ENCODE measurements around the gene IFI16. TPM values are rescaled to one million over a fixed set of nuclear protein-coding genes. Genes with fewer than 3 reads are reported as not detected.
A peak's percentile ranks its signal among the peaks of the same experiment; 100 is the strongest.
"Not testable (repeated sequence)": the region's sequence is repeated elsewhere in the genome, so short reads cannot be mapped to it uniquely, and the experiment has no call there.

The IFI16 gene
- total RNA-seq, 2 donors from 2014 or later, result 311 to 326 TPM

GRCh38 chr1:159011001-159011400 is 1.3 kb downstream of the IFI16 start:
- peak overlapping the region; percentile 92 to 100 for H3K4me3 Mint-ChIP-seq
- peak overlapping the region; percentile 100 for H3K27ac Mint-ChIP-seq
- peaks cover 36 to 56% of the 10 kb centered on the region in 2 donors for H3K36me3 Mint-ChIP-seq (ENCODE audit: insufficient read depth in 2 of 2)
- H3K9me3 Mint-ChIP-seq; ATAC-seq (replicated peaks in 1 of 2); H3K27me3 Mint-ChIP-seq (ENCODE audit: low read depth): not testable (repeated sequence)
- DNase-seq, result peak; percentile 23 to 30
- peaks cover 60% of the 10 kb centered on the region for H3K4me1 Mint-ChIP-seq (ENCODE audit: low read depth)

DNA sequence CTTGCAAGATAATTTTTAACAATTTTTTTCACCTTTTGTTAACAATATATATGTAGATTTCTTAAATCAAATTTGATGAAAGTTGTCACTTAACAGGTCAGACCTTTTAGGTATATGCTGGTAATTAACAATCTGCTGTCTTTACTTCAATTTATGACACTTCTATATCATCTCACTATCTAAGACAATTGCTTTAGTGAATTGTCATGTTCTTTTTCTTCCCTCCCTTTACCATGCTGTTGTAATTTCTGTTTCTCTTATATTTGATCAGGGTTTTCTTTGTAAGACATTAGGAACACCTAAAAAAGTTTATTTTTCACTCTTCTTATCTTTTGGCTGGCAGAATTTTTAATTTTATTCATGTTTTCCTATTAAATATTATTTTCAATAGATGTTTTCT is 2.0 kb downstream of the IFI16 start:
- no peak for DNase-seq
- Mint-ChIP-seq H3K4me1 (ENCODE audit: low read depth) (peaks cover 60% of the 10 kb centered on the region), H3K4me3 (peak overlapping the region; percentile 93 to 96), H3K36me3 (ENCODE audit: insufficient read depth in 2 of 2) (peaks cover 39 to 61% of the 10 kb centered on the region in 2 donors), H3K27ac (peak overlapping the region; percentile 95), H3K9me3 (no peaks in the 10 kb centered on the region), H3K27me3 (ENCODE audit: low read depth) (no peaks in the 10 kb centered on the region)
- no peak for ATAC-seq (replicated peaks in 1 of 2)

DNA sequence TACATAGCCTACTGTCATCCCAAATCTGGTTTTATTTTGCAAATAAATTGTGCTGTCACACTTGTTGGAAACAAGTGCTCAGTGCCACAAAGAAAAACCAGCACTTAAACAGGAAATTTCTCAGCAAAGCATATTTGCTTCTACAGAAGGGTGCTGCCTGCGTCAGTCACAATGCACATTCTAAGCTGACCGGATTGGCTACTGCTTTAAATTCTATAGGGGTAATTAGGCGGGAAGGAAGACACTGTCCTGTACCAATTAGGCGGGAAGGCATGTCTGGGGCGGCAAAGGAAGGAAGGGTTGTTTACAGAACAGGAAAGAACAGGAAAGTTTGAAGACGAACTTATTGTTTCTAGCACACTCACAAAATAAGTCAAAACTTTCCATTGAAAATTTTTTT is 2.8 kb downstream of the IFI16 start:
- peaks cover 44 to 62% of the 10 kb centered on the region in 2 donors for H3K36me3 Mint-ChIP-seq (ENCODE audit: insufficient read depth in 2 of 2)
- DNase-seq, result peak; percentile 66 to 67
- ATAC-seq (replicated peaks in 1 of 2), result peak; percentile 52 to 53
- no peaks in the 10 kb centered on the region for H3K27me3 Mint-ChIP-seq (ENCODE audit: low read depth)
- peaks cover 57% of the 10 kb centered on the region for H3K4me1 Mint-ChIP-seq (ENCODE audit: low read depth)
- H3K4me3 Mint-ChIP-seq, result peak overlapping the region; percentile 93 to 96
- no peaks in the 10 kb centered on the region for H3K9me3 Mint-ChIP-seq
- peak overlapping the region; percentile 95 for H3K27ac Mint-ChIP-seq

GRCh38 chr1:159014003-159014571 is 4.4 kb downstream of the IFI16 start:
- ATAC-seq (replicated peaks in 1 of 2) (no peak), DNase-seq (peak in 1 of 2 donors; percentile 21)
- H3K4me3 Mint-ChIP-seq, result peak overlapping the region; percentile 93 to 96
- H3K4me1 Mint-ChIP-seq (ENCODE audit: low read depth), result peaks cover 59% of the 10 kb centered on the region
- H3K36me3 Mint-ChIP-seq (ENCODE audit: insufficient read depth in 2 of 2), result peaks cover 48 to 72% of the 10 kb centered on the region in 2 donors
- peak overlapping the region; percentile 95 for H3K27ac Mint-ChIP-seq
- no peaks in the 10 kb centered on the region for H3K9me3 Mint-ChIP-seq
- H3K27me3 Mint-ChIP-seq (ENCODE audit: low read depth), result no peaks in the 10 kb centered on the region

DNA sequence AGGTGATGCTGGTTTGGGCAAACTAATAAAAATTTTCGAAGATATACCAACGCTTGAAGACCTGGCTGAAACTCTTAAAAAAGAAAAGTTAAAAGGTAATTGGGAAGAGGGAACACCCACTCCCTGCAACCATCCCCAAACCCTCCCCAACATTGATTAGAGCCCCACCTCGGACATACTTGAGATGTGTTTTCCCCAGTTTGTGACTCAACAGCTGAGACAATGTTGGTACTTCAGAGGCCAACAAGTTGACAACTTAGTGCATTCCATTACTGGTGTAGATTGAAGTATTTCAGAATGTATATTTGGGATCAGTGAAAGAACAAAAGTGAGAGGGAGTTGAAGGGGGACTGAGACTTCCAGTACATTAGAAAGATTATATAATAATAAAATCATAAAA is 5.1 kb downstream of the IFI16 start:
- Mint-ChIP-seq H3K27me3 (ENCODE audit: low read depth) (no peaks in the 10 kb centered on the region), H3K27ac (peak overlapping the region; percentile 95), H3K36me3 (ENCODE audit: insufficient read depth in 2 of 2) (peaks cover 49 to 77% of the 10 kb centered on the region in 2 donors), H3K4me3 (peak overlapping the region; percentile 93 to 96), H3K9me3 (no peaks in the 10 kb centered on the region), H3K4me1 (ENCODE audit: low read depth) (peaks cover 66% of the 10 kb centered on the region)
- ATAC-seq (replicated peaks in 1 of 2), result no peak
- peak in 1 of 2 donors; percentile 30 for DNase-seq

- Mint-ChIP-seq H3K4me3 (peak overlapping the region; percentile 93 to 96), H3K9me3 (no peaks in the 10 kb centered on the region), H3K36me3 (ENCODE audit: insufficient read depth in 2 of 2) (peaks cover 45 to 77% of the 10 kb centered on the region in 2 donors), H3K27ac (peak overlapping the region; percentile 96), H3K4me1 (ENCODE audit: low read depth) (peaks cover 72% of the 10 kb centered on the region), H3K27me3 (ENCODE audit: low read depth) (no peaks in the 10 kb centered on the region)
- DNase-seq, result peak; percentile 63 to 64
- peak; percentile 83 to 85 for ATAC-seq (replicated peaks in 1 of 2)
These were observed 5.8 kb downstream of the IFI16 start for GRCh38 chr1:159015440-159015909.

DNA sequence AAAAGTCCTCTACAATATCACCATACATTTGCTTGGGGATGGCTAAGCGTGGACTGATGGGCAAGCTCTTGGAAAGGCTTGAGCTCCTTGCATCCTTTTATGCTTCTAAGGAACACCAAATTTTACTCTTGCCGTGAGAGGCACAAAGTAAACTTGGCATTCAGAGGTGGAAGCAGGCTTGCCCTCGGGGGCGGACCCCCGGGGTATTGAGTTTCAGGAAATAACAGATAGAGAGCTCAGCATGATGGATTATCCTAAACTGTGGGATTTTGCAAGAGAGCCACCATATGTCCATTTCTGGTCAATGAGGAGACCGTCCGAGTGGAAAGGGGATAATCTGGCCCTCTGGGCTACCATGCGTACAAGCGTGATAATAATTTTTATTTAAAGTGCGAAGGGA is 14.0 kb downstream of the IFI16 start:
- Mint-ChIP-seq H3K27me3 (ENCODE audit: low read depth) (no peaks in the 10 kb centered on the region), H3K9me3 (no peaks in the 10 kb centered on the region), H3K27ac (peak overlapping the region; percentile 54), H3K4me3 (peak overlapping the region in 1 of 2 donors; percentile 63), H3K4me1 (ENCODE audit: low read depth) (peaks cover 82% of the 10 kb centered on the region), H3K36me3 (ENCODE audit: insufficient read depth in 2 of 2) (peaks cover 35 to 80% of the 10 kb centered on the region in 2 donors)
- ATAC-seq (replicated peaks in 1 of 2), result no peak
- DNase-seq, result no peak

GRCh38 chr1:159025043-159025442 is 15.3 kb downstream of the IFI16 start:
- Mint-ChIP-seq H3K36me3 (ENCODE audit: insufficient read depth in 2 of 2) (peaks cover 40 to 80% of the 10 kb centered on the region in 2 donors), H3K27me3 (ENCODE audit: low read depth) (no peaks in the 10 kb centered on the region), H3K9me3 (no peaks in the 10 kb centered on the region), H3K27ac (no peak overlapping the region), H3K4me3 (no peak overlapping the region), H3K4me1 (ENCODE audit: low read depth) (peaks cover 82% of the 10 kb centered on the region)
- ATAC-seq (replicated peaks in 1 of 2) (no peak), DNase-seq (no peak)

- Mint-ChIP-seq H3K4me1 (ENCODE audit: low read depth) (peaks cover 74% of the 10 kb centered on the region), H3K36me3 (ENCODE audit: insufficient read depth in 2 of 2) (peaks cover 39 to 73% of the 10 kb centered on the region in 2 donors), H3K27ac (peak overlapping the region; percentile 61), H3K4me3 (peak overlapping the region; percentile 52 to 68)
- ATAC-seq (replicated peaks in 1 of 2); DNase-seq; H3K27me3 Mint-ChIP-seq (ENCODE audit: low read depth); H3K9me3 Mint-ChIP-seq: not testable (repeated sequence)
These were observed 17.1 kb downstream of the IFI16 start for GRCh38 chr1:159026841-159027240.

GRCh38 chr1:159030311-159030710 is 20.6 kb downstream of the IFI16 start:
- ATAC-seq (replicated peaks in 1 of 2), result no peak
- H3K27me3 Mint-ChIP-seq (ENCODE audit: low read depth), result no peaks in the 10 kb centered on the region
- H3K36me3 Mint-ChIP-seq (ENCODE audit: insufficient read depth in 2 of 2), result peaks cover 40 to 80% of the 10 kb centered on the region in 2 donors
- H3K27ac Mint-ChIP-seq, result peak overlapping the region; percentile 85
- peaks cover 52% of the 10 kb centered on the region for H3K4me1 Mint-ChIP-seq (ENCODE audit: low read depth)
- H3K4me3 Mint-ChIP-seq, result peak overlapping the region in 1 of 2 donors; percentile 61
- H3K9me3 Mint-ChIP-seq, result no peaks in the 10 kb centered on the region
- no peak for DNase-seq

DNA sequence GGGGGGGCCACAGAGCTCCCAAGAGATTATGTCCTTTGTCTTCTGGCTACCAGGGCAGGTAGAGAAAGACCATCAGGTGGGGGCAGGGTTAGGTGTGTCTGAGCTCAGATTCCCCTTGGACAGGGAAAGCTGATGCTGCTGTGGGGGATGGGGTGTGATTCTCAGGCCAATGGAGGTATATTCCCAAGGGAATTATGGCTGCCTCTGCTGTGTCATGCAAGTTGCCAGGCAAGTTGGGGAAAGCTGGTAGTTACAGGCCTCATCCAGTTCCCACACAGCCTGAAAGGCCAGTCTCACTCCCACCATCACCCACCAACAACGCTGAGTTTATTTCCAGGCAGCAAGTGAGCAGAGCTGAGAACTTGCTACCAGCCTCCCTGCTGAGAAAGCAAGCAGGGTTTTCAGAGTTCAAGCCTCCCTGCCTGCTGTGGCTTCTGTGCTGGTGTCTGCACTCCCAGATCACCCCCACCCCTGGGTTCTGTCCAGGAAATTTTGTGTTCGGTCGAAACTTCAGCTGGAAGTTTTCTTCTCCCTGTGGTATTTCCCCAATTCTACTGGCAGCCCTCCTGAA is 21.3 kb downstream of the IFI16 start:
- H3K4me1 Mint-ChIP-seq (ENCODE audit: low read depth), result peaks cover 51% of the 10 kb centered on the region
- no peak overlapping the region for H3K4me3 Mint-ChIP-seq
- H3K27me3 Mint-ChIP-seq (ENCODE audit: low read depth), result no peaks in the 10 kb centered on the region
- ATAC-seq (replicated peaks in 1 of 2) (no peak), DNase-seq (no peak)
- H3K9me3 Mint-ChIP-seq, result no peaks in the 10 kb centered on the region
- H3K27ac Mint-ChIP-seq, result no peak overlapping the region
- peaks cover 36 to 81% of the 10 kb centered on the region in 2 donors for H3K36me3 Mint-ChIP-seq (ENCODE audit: insufficient read depth in 2 of 2)

DNA sequence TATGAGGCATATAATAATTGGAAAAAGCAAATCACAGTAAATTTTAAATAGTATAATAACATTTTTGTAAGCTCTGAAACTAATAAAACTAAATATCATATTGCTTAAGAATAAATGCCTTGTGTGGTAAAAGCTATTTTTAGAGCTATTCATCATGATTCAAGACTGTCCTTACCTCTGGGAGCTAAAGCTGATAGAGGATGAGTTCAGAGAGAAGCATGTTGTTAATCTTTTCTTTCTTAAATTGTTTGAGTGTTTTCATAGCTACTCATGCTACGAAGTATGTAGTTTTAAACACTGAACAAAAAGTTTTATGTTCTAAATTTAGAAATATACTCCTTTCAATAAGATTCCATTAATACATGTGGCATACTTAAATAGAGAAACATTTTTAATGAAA is 30.5 kb downstream of the IFI16 start:
- DNase-seq (no peak), ATAC-seq (replicated peaks in 1 of 2) (no peak)
- Mint-ChIP-seq H3K36me3 (ENCODE audit: insufficient read depth in 2 of 2) (peaks cover 18 to 72% of the 10 kb centered on the region in 2 donors), H3K4me3 (peak overlapping the region in 1 of 2 donors; percentile 35), H3K27ac (peak overlapping the region; percentile 76), H3K4me1 (ENCODE audit: low read depth) (peaks cover 60% of the 10 kb centered on the region), H3K27me3 (ENCODE audit: low read depth) (no peaks in the 10 kb centered on the region), H3K9me3 (no peaks in the 10 kb centered on the region)

DNA sequence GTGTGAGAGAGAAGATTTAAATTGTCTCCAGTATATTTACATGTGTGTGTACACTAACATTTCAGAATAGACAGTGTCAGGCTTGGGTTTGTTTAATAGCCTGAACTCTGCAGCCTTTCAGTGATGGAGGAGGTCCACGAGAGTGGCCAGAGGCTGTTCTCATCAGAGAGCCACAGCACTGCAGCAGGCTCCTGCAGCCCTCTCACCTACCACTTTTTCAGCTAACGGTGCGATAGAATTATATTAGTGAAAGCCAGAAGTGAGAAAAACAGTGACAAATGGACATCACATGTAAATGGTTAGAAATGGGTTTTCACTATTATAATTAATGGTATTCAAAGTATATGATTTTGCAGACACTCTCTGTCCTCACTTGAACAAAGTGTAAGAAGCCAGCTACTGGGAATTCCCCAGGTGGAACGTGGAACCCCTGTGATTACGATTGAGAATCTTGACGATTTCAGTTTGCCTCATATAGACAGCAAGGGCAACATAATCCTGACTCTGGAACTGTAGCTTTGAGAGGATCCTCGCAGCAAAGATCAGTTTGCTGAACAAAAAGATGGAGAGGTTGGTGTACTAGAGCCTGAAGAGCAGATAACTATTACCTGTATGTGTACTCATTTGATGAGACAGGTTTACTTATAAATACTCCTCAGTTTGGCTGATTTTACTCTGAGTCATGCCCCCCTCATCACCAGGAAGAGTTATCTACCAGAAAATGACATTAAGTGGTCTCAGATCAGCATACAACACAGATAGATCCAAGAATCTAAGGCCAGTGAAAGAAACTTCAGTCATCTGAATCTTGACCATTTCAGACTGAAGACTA is 31.4 kb downstream of the IFI16 start:
- H3K36me3 Mint-ChIP-seq (ENCODE audit: insufficient read depth in 2 of 2), result peaks cover 20 to 72% of the 10 kb centered on the region in 2 donors
- peak overlapping the region; percentile 76 for H3K27ac Mint-ChIP-seq
- H3K4me3 Mint-ChIP-seq, result peak overlapping the region; percentile 16 to 35
- DNase-seq (no peak), ATAC-seq (replicated peaks in 1 of 2) (peak; percentile 37 to 67)
- no peaks in the 10 kb centered on the region for H3K27me3 Mint-ChIP-seq (ENCODE audit: low read depth)
- no peaks in the 10 kb centered on the region for H3K9me3 Mint-ChIP-seq
- H3K4me1 Mint-ChIP-seq (ENCODE audit: low read depth), result peaks cover 62% of the 10 kb centered on the region

Measured in activated T-cell treated with anti-CD3 and anti-CD28 coated beads, Interleukin-2, amount 50 U/mL, for 72 hours (primary cell).